Stimulated activated CD4-positive, alpha-beta T cell treated with anti-CD3 and anti-CD28 coated beads, Interleukin-15, amount 100 ng/mL, for 1 hour (primary cell): ENCODE results near the gene ACIN1.

ENCODE experiments used
- DNase-seq, 2 donors: peaks; one replicate each; pipeline ENCODE4 v3.0.0-alpha.2; 2020; ENCODE audit warnings: low read depth in 1 of 2, low spot score in 1 of 2

The ACIN1 gene

DNA sequence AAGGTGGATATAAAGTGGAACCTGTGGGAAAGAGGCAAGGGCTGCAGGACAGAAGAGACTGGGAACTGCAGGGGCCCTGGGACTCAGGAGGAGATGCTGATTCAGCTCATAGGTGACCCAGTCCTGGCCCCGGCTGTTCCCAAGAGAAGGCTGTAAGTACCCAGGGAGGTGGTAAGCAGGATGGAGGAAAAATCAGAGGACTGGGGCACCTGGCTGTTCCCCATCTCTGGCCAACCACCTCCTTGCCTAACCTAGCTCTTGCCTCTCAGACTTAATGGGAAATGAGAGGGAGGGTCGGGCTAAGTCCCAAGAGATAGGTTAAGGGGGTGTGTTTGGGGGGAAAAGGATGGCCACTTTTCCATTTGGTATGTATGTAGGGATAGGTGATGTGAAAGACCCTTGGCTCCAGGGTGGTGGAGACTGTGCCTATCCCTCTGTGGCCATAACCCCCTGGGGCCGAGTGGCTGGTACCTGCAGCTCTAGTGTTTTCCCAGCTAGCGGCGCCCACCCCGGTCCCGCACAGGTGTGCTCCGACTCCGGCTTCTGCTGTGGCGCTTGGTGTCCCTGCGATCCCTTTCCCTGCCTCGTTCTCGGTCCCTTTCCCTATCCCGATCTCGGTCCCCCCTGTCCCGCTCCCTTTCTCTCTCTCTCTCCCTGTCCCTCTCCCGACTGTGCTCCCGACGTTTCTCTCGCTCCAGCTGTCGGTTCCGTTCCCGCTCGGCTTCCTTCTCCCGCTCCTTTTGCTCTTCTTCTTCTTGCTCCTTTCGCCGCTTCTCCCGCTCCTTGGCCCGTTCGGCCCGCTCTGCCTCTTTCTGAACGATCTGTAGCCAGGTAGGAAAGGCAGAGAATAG is 36.1 kb downstream of the ACIN1 start:
- DNase-seq, result no peak

DNA sequence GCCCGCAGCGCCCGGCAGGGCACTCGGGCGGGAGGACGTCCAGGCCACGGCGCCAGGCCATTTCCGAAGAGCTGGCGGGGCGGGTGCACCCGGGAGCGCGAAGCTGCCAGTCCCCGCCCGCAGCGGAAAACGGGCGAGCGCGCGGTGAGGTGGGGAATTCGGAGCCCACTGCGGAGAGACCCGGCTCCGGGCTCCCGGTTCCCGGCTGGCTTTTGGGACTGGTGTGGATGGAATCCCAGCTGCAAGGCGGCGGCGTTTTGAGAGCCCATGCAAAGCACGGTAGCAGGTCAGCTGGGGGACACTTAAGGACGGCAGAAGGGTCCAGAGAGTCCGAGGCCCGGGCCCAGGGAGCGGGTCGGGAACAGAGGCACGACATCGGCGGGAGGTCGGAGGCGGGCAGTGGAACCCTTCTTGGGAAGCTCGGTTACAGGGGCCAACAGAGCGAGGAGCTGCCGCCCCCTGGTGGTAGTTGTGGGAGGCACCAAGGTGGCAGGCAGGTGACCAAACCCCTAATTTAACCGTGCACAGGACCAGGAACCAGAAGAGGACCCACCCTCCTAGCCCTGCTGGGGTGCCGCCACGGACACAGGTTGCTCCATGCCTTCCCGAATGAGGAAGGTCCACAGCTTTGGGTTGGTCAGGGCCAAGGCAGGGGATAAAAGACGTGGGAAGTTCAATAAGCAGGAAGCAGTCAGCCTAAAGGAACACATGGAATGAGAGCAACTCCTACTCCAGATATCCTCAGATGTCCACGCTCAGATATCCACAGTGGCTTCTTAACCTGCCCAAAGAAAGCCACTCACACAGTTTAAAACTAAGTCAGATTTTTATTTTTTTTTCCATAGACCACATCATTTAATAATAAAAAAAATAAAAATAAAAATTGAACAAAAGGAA is 36.9 kb downstream of the ACIN1 start:
- DNase-seq, result peak; percentile 77 to 79

DNA sequence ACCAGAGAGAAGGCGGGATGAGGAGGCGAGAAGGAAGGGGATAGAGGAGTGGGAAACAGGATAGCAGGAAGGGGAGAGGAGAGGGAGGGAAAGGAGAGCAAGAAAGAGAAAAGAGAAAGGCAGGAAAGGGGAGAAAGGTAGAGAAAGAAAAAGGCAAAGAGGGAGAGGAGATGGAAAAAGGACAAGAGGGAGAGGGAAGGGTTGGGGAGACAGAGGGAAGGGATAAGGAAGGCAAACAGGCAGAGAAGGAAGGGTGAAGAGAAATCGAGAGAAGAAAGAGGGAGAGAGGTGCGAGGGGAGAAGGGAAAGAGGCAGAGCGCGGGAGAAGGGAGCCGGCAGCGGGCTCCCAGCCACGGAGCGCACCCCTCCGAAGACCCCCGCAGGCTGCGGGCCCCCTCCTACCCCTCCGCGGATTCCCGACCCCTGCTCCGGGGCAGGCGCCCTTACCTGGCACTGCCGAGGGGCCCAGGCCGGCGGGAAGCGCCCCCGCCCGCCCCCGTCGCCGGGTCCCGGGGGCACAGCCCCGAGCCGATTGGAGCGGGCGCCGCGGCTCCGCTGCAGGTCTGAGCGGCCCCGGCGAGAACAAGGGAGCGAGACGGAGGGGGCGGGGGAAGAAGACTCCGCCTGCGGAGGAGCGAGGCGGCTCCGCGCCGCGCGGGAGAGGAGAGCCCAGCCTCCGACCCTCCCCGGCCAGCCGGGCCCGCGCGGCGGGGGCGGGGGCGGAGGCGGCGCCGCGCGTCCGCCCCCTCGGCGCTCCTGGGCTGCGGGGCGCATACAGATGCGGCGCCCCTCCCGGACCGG is 37.8 kb downstream of the ACIN1 start, which contains the start of gene CDH24:
TSS of gene CDH24 (minus strand) at position 565 of the 801 bp plus-strand sequence. CDS start 1,787 bp downstream, outside the sequence.
- DNase-seq, result peak; percentile 42 to 48

DNA sequence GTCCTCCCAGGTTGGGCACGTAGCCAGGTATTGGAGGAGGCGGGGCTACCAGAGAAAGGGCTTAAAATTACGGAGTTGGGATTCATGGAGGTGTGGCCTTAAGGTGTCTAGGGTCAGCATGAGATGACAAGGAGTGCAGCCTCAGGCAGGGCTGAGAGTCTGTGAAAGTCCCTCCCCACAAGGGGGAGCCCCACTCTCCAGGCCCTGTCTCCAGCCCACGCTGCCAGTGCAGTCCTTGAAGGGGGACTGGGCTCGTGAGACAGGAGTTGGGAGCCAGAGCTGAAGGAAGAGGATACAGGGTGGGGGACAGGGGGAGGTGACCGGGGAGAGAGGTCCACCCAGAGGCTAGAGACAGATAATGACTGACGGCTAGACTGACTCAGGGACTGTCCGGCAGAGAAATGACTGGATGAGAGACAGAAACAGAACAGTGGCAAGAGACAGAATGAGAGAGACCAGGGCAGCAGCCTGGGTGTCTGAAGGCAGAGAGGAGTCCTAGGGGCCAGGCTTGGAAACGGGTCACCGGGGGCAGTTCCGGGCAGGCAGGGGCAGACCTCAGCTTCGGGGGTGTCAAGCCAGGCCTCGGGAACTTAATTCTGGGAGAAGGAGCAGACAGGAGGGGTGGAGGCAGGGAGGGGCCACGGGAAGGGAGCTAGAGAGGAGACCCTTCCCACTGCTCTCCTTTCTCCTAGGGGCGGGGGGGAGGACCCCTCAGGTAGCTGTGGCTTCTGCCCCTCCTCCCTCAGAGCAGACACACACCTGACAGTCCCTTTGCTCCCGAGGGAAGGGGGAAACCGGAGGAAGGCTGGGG is 38.6 kb downstream of the ACIN1 start:
- peak; percentile 42 to 47 for DNase-seq

DNA sequence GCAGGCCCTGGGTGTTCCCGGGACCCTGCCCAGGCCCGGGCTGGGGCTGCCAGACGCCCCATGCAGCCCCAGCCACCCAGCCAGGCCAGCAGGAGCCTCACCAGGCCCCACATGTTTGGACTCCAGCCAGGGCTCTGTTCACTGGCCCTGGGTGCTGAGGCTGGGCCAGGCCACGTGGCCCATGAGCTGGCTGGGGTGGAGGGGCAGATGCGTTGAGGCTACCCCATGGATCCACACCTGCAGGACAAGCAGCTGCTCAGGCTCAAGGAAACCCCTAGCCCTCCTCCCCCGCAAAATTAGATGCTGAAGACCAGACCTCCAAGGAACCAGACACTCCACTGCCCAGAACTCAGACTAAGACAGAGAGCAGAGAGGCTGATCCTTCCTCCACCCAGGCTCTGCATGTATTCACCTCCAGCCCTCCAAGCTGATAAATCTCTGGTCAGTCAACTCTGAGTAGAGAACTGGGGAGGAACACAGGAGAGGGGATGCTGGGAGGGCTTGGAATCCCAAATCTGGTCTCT is 39.3 kb downstream of the ACIN1 start:
- DNase-seq, result no peak

DNA sequence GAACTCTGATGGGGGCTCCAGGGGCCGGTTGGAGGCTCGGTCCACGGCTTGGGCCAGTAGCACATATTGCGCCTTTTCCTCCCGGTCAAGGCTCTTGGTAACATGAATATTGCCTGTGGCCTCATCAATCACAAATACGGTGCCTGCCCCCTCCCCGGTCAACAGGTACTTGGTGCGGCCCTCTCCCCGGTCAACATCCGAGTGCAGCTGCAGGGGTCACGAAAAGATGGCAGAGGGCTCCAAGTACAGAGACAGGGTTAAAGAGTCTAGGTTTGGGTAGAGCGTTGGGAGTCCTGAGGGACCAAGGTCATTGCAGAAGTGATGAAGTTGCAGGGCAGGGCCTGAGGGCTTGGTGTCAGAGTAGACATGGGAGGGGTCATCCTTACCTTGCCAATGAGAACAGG is 39.8 kb downstream of the ACIN1 start:
- DNase-seq, result no peak

DNA sequence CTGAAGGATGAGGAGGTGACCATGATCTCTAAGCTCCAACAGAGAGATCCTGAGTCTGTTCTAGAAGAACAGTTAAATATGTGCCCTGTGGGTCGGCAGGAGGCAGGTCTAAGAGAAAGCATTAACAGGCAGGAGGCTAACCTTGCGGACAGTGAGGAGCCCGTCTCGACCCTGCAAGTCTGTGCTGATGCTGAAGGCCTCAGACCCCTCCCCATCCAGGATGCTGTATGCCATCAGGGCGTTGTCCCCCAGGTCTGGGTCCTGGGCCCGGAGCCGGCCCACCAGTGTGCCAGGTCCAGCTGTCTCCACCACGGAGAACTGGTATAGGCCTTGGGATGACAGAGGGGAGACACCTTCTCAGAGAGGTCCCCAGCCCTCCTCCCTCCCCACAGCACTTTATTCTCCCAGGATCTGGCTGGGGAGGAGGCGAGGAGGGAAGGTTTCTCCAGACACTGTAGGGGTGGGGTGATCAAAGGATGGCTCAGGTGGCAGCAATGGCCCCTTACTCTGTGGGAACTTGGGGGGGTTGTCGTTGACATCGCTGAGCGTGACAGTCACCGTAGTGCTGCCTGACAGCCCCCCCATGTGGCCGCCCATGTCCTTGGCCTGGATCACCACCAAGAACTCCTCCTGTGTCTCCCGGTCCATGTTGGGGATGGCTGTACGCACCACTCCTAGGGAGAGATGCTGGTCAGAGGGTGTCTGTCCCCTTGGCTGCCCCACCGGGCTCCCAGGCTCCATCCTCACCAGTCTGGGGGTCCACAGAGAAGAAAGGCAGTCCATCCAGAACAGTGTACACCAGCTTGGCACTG is 40.7 kb downstream of the ACIN1 start:
- no peak for DNase-seq

DNA sequence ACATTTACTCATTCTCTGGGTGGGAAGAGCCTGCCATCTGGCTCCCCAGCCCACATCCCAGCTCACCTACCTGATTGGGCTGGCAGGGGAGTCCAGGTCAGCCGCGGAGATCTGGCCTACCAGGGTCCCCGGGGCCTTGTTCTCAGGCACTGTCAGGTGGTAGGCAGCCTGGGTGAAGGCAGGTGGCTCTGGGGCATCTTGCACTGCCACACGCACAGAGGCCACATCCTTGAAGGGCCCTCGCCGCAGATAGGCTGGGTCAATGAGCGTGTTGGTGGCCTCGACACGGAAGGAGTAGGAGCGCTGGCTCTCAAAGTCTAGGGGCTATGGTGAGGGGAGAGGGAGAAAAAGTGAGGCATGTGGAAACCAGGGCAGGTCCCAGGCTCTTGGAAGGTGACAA is 41.5 kb downstream of the ACIN1 start:
- DNase-seq, result no peak

DNA sequence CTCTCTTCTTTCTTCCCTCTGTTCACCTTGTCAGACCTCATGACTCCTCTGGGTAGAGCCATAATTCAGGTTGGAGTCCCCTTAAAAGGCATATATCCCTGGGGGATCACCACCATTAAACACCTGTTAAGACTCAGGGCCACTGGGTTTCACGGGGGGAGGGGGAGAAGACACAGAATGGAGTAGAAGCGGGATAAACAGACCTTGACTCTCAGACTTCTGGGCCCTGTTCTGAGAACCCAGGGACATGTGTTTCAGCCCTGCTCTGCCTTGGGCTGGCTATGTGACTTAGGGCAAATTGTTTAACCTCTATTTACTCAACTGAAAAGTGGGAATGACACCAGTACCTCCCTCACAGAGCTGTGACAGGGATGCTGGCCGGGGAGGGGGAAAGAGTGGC is 42.3 kb downstream of the ACIN1 start:
- DNase-seq, result no peak

DNA sequence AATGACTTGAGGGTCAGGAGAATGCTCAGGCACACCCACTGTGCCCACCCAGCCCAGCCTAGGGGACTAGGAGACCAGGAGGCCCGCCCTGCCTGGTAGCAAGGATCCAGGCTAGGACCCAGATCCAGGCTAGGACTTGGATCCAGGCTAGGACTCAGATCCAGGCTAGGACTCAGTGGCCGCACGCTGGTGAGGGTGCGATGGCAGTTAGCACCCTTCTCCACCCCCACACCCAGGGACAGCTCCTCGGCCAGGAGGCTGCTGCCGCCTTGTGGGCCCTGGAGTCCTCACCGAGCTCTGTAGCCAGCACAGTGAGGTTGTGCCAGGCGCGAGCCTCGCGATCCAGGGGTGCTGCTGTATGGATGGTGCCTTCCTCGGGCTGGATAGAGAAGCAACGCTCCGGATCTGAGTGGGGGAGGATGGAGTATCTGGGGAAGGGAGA is 42.7 kb downstream of the ACIN1 start:
- DNase-seq, result no peak

DNA sequence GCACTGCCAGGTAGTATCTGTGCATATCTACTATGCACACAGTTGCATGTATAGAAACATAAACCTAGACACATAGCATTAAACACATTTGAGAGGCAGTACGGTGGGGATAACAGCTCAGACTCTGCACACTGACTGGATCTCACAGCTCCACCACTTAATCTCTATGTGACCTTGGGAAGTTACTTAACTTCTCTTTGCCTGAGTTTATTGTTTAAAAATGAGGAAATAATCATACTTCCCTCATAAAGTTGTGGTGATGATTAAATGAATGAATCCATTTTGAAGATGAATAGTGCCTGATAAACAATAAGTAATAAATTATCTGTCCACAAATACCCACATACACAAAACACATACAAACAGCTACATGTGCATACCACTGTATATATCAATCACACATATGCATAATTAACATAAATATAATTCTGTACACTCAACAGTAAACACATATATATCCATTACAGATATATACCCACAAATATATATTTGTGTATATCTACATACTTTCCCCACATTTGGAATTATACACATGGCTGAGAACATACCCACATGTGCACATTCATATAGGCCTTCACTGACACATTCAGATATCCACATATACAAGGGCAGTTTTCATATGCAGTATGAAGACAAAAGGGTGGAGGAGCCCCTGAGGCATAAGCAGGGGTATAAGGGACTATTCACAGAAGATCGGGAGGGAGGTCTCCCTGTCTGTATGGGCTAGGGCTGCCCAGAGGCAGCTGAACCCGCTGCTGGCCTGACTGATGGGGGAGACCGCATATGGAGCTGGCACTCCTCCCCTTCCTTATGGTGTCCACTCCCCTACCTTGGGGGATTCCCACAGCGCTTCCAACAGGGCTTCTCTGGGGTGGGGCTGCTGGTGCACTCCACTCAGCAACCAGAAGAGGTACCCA is 43.5 kb downstream of the ACIN1 start:
- no peak for DNase-seq

DNA sequence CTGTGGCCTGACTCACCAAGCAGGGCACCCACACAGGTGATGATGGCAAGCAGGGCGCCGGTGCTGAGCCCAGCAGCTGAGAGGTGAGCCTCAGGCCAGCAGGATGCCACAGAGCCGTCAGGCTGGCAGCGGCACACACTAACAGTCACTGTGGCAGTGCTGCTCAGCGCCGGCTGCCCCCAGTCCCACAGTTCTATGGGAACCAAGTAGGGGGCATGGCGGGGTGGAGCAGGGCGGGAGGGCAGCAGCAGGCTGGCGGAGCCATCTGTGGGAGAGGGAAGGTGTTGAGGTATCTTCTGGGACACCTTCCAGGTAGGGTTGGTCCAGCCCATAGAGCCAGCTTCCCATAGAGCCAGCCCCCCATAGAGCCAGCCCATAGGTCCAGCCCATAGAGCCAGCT is 45.9 kb downstream of the ACIN1 start:
- no peak for DNase-seq

DNA sequence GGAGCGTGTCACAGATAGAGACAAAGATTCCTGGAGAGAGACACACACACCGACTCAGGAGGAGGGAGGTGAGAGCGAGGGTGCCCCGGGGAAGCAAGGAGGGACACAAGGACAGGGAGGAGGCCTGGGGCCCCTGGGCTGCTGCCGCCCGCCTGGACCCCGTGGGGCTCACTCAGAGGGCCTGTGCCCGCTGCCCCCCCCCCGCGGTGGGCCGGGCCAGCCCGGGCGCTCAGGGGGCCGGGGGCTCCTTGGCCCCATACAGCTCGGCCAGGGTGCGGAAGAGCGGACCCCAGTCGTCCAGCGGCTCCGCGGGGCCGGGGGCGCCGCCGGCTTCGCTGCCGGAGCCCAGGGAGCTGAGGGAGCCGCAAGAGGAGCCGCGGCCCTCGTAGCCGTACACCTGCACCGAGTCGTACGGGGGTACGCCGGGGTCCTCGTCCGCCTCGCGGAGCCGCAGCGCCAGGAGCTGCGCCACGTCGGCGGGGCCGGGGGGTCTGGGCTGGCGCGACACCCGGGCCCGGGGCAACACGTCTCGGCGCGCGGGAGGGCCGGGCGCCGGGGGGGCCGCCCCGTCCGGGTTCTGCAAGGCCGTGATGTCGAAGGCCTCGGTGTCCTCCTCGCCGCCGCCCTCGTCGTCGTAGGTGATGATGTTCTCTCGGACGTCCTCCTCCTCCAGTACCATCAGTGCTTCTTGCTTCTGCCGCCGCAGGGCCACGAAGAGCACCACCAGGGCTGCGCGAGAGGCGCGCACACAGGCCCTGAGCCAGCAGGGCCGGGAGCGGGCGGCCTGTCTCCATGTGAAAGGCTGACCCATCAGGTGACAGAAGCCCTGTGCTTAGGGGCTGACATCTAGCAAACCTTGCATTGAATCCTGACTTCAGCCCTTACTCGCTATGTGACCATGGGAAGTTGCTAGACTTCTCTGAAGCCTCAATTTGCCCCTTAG is 46.9 kb downstream of the ACIN1 start:
- no peak for DNase-seq

DNA sequence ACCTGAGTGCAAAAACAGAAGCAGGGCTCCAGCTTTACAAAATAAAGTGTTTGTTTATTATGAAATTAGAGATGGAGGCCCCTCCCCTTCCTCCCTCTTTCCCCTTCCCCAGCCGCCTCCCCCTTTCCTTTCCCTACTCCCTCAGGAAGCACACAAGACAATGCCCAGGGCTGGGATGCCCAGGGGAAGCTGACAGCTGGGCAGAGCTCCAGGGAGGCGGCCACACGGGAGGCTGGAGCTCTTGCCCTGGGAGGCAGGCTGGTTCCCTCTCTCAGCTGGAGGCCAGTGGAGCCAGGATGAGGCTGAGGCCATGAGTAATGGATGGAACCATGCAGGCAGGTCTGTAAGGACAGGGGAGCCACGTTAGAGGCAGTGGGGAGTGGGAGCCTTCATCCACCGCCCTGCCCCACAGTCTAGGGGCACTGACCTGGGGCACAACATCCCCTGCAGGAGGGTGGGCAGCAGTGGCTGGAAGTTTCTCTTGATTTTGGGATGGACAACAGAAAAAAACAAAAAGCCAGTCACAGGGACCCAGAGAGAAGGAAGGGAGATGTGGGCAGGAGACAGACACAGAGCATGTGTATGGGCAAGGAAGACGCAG is 47.8 kb downstream of the ACIN1 start:
- no peak for DNase-seq

DNA sequence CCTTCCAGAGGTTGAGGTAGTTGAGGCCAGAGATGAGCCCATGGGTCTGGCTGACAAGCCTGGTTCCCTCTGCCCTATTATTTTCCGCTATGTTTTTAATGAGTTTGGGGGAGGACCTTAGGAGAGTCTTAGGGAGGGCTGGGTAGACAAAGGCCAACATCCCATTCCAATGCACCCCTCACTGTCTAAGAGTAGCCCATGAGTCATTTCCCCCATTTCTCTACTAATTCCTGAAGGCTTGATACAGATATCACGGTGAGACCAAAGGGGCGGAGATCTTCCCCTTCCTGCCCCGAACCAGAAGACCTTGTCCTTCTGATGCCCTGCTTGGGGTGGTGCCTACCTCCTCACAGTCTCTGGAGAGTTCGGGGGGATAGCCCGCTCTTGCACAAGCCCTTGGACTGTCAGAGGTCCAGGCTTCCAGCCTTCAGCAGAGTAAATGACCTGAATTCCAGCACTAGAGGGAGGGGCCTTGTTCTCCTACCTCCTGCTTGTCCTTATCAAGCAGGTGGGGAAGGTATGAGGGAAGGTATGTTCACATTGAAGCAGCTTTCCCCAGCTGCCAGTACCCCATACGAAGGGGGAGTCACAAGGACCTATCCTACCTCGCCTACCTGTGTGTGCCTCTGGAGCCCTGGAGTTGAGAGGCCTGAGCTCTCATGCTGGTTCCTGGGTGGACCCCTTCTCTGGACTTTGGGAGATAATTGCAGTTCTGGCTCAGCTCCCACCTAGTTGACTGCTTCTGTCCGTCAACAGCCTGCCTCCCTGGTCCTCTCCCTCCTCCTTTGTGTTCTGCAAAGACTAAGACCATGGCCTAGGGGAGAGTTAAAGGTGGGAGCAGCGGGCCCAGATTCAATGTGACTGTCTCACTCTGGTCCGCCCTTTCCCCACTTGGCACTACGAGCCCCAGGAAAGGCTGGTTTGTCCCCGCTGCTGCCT is 49.2 kb downstream of the ACIN1 start:
- no peak for DNase-seq

DNA sequence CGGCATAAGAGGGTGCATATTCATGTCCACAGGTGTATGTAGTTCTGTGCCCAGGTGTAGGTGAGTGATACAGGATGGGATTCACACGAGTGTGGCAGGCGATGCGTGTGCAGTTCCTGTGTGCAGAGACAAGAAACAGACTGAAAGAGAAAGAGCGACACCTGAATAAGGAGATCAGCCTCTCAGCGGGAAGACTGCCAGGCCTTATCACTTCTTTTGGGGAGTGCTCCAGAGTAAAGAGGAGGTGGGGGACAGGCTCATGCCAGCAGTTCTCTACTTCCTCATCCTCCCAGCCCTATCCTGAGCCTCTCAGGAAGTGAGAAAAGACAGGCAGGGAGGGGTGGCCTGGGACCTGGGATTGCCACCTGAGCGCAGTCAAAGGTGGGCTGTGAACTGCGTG is 50.1 kb downstream of the ACIN1 start:
- DNase-seq, result no peak
